AG09319 (cell line): ENCODE results near the gene MAGEC3.
"Not testable (repeated sequence)": the region's sequence is repeated elsewhere in the genome, so short reads cannot be mapped to it uniquely, and the experiment has no call there.

Experiments
- DNase-seq: peaks from one replicate; pipeline ENCODE4 v3.0.0-alpha.2; 2010; ENCODE audit warnings: low read depth; ENCODE audit errors: extremely low read depth
- CTCF ChIP-seq: IDR thresholded peaks from 2 replicates; pipeline ENCODE4 v1.5.1; 2011; ENCODE audit warnings: low read depth, mild to moderate bottlenecking, inconsistent platforms, low read length, moderate library complexity

The MAGEC3 gene

DNA sequence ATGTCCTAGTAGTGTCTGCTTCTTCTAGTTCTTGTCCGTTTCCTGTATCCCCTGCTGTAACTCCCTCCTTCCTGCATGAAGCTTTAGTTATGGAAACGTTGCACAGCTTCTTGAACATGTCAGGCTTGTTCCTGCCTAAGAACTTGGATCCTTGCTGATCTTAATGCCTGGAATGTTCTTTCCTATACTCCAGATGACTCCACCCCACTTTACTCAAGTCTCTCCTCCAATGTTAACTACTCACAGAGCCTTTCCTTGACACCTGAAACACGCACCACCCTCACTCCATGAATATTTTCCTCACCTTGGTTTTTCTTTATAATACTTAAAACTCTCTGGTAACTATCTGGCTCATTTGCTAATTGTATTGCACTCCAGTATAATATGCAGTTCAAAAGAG, 19.4 kb downstream of the MAGEC3 start:
- TF ChIP-seq CTCF: no peak
- DNase-seq: no peak

DNA sequence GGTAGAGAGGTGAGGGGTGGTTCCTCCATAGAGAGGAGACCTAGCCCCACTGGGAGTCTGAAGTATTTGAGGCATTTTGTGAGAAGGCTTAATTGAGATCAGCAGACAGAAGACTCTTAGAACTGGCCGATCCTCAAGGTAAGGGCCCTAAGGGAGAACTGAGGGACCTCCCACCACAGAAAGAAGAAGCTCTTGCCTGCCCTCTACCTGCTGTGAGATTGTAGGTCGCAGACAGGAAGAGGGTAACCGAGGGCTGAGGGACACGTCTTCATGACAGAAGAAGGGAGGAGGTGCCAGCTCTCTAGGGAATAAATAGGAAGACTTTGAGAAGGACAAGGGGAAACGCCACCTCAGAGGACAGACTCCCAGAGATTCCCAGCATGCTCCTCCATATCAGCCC, 41.5 kb downstream of the MAGEC3 start:
- no peak for DNase-seq
- TF ChIP-seq CTCF: no peak

DNA sequence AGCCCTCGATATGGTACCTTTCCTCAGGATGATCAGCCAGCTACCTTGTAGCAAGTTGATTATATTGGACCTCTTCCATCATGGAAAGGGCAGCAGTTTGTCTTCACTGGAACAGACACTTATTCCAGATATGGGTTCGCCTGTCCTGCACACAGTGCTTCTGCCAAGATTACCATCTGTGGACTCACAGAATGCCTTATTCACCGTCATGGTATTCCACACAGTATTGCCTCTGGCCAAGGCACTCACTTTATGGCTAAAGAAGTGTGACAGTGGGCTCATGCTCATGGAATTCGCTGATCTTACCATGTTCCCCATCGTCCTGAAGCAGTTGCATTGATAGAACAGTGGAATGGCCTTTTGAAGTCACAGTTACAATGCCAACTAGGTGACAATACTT, 50.7 kb downstream of the MAGEC3 start:
- not testable (repeated sequence) for DNase-seq

GRCh38 chrX:141894733-141895132, 56.6 kb downstream of the MAGEC3 start:
- no peak for TF ChIP-seq CTCF
- DNase-seq: no peak

GRCh38 chrX:141897690-141898089, 59.6 kb downstream of the MAGEC3 start:
- TF ChIP-seq CTCF: no peak
- no peak for DNase-seq

GRCh38 chrX:141902366-141902765, 64.2 kb downstream of the MAGEC3 start:
- DNase-seq: no peak
- no peak for TF ChIP-seq CTCF

GRCh38 chrX:141903400-141904155, 65.5 kb downstream of the MAGEC3 start, which contains the start of gene MAGEC1:
TSS of gene MAGEC1 (plus strand) at chrX:141903894. CDS start at chrX:141905073, 1,179 bp downstream.
- TF ChIP-seq CTCF: no peak
- DNase-seq: no peak

- no peak for DNase-seq
- no peak for TF ChIP-seq CTCF
Observed at GRCh38 chrX:141904262-141904661, 66.1 kb downstream of the MAGEC3 start.
